Gastroesophageal sphincter (tissue), 3 donors: ENCODE measurements around the gene CLEC4D.

Source experiments
- CTCF ChIP-seq, 4 experiments: fragments of 200-600 bp in 2 of 4; fragments of 450-650 bp in 2 of 4; sonication (generic) in 1 of 4; IDR thresholded peaks; one replicate each; pipeline ENCODE4 v1.5.1; 2017 to 2019; ENCODE audit warnings: antibody characterized with exemption in 4 of 4, mild to moderate bottlenecking in 2 of 4, moderate library complexity in 2 of 4
- POLR2A ChIP-seq, 2 donors: fragments of 450-650 bp; IDR thresholded peaks; one replicate each; pipeline ENCODE4 v1.6.1; 2017; ENCODE audit warnings: antibody characterized with exemption in 2 of 2, mild to moderate bottlenecking in 2 of 2, moderate library complexity in 1 of 2

- TF ChIP-seq CTCF (IDR thresholded peaks at IDR 0.05) (no peak), POLR2A (IDR thresholded peaks at IDR 0.05) (no peak)
Observed at GRCh38 chr12:8501720-8502119, 11.6 kb upstream of the CLEC4D start.
